Natural killer cell (primary cell): Measurements from ENCODE around the gene PRKCQ. TPM values are rescaled to one million over a fixed set of nuclear protein-coding genes. Genes with fewer than 3 reads are reported as not detected.
A peak's percentile ranks its signal among the peaks of the same experiment; 100 is the strongest.

Source experiments
- ATAC-seq, 3 donors: fragments of 150-1000 bp in 2 of 3; fragments of 200-7000 bp in 1 of 3; cut with Tn5 transposase; 1 replicate in 1 of 3; 2 replicates in 2 of 3; pipeline ENCODE4 v1.10.0; 2021; ENCODE audit warnings: mild to moderate bottlenecking in 2 of 3, moderate library complexity in 2 of 3
- DNase-seq, 2 donors: peaks; one replicate each; pipeline versions ENCODE4 v3.0.0 to v3.0.0-alpha.2; 2013 to 2021; ENCODE audit warnings: mixed read lengths in 1 of 2
- H3K27ac ChIP-seq: one replicate; pipeline ENCODE4 v1.5.1; 2013; ENCODE audit warnings: mild to moderate bottlenecking, low read length
- H3K27me3 ChIP-seq: one replicate; pipeline ENCODE4 v1.6.1; 2013; ENCODE audit warnings: low read length; ENCODE audit not compliant: control insufficient read depth, insufficient read depth
- H3K36me3 ChIP-seq: one replicate; pipeline ENCODE4 v1.6.1; 2013; ENCODE audit warnings: low read length; ENCODE audit not compliant: control insufficient read depth, insufficient read depth
- H3K4me1 ChIP-seq: one replicate; pipeline ENCODE4 v1.6.1; 2013; ENCODE audit warnings: low read length; ENCODE audit not compliant: control insufficient read depth, insufficient read depth
- H3K4me3 ChIP-seq: one replicate; pipeline ENCODE4 v1.5.1; 2013; ENCODE audit warnings: low read length
- H3K9me3 ChIP-seq: one replicate; pipeline ENCODE4 v1.6.1; 2013; ENCODE audit warnings: low read length; ENCODE audit not compliant: control insufficient read depth, insufficient read depth
- H3K27ac Mint-ChIP-seq, 2 donors: one replicate each; pipeline ENCODE4 v1.8.0; 2022; ENCODE audit warnings: mild to moderate bottlenecking in 2 of 2, mixed read lengths in 2 of 2, moderate library complexity in 1 of 2
- H3K27me3 Mint-ChIP-seq, 2 donors: one replicate each; pipeline ENCODE4 v1.8.0; 2022; ENCODE audit warnings: low read depth in 2 of 2, mixed read lengths in 2 of 2
- H3K36me3 Mint-ChIP-seq: one replicate; pipeline ENCODE4 v1.8.0; 2022; ENCODE audit warnings: mixed read lengths
- H3K4me1 Mint-ChIP-seq, 2 donors: one replicate each; pipeline ENCODE4 v1.8.0; 2022; ENCODE audit warnings: mixed read lengths in 2 of 2
- H3K4me3 Mint-ChIP-seq: one replicate; pipeline ENCODE4 v1.8.0; 2022; ENCODE audit warnings: mild to moderate bottlenecking, moderate library complexity, mixed read lengths
- H3K9me3 Mint-ChIP-seq, 2 donors: one replicate each; pipeline ENCODE4 v1.8.0; 2022; ENCODE audit warnings: mixed read lengths in 2 of 2
- WGBS: methylation state at CpG from one replicate; pipeline ENCODE4 v1.1.7; 2013; ENCODE audit warnings: missing lambda C conversion rate; ENCODE audit not compliant: insufficient coverage; 5-methylcytosine and 5-hydroxymethylcytosine counted together
- intact Hi-C: fragments of 100-400 bp; cut with micrococcal nuclease; formaldehyde crosslinking; loops from one replicate; pipeline ENCODE4 v1.14.2; 2022
- total RNA-seq, 4 donors: library from RNA; stranded (reverse); fragments of 120-200 nt in 1 of 4; gene quantifications; one replicate each; pipeline versions ENCODE4 v1.2.3 to v1.2.4, GENCODE V29; 2013 to 2022
- TF ChIP-seq, protein P1 (sequence below): fragments of 200-600 bp; IDR thresholded peaks from one replicate; pipeline ENCODE4 v1.8.0; 2022; ENCODE audit warnings: antibody characterized with exemption

Gene PRKCQ
- total RNA-seq, 3 donors from 2014 or later (not counting 1 experiment from before 2014, with no cell fraction given), result 46.5 to 69.5 (median 61.3) TPM

DNA sequence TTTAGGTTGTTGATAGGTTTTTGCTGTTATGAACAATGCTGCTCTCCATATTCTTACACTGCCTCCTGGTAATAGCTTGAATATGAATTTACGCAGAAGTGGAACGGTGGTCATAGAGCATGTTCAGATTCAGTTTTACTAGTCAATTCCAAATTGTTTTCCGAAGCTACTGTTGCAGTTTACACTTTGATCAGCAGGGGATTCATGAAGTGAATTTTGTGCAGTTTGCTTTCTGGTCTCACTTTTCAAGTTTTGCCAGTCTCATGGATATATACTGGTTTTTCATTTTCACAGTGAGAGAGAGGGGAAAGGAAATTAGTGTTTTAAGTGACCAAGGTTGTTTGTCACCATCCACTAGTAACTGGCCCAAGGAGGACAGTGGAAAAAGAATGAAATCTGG, 171.3 kb downstream of the PRKCQ start:
- ATAC-seq, result no peak
- TF ChIP-seq, protein P1, sequence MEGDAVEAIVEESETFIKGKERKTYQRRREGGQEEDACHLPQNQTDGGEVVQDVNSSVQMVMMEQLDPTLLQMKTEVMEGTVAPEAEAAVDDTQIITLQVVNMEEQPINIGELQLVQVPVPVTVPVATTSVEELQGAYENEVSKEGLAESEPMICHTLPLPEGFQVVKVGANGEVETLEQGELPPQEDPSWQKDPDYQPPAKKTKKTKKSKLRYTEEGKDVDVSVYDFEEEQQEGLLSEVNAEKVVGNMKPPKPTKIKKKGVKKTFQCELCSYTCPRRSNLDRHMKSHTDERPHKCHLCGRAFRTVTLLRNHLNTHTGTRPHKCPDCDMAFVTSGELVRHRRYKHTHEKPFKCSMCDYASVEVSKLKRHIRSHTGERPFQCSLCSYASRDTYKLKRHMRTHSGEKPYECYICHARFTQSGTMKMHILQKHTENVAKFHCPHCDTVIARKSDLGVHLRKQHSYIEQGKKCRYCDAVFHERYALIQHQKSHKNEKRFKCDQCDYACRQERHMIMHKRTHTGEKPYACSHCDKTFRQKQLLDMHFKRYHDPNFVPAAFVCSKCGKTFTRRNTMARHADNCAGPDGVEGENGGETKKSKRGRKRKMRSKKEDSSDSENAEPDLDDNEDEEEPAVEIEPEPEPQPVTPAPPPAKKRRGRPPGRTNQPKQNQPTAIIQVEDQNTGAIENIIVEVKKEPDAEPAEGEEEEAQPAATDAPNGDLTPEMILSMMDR, result no peak
- no peaks in the 10 kb centered on the region for H3K36me3 Mint-ChIP-seq
- intact Hi-C loops, result no loop called here
- no peaks in the 10 kb centered on the region for H3K36me3 ChIP-seq
- 96% methylated on average over 3 of the region's 3 CpGs for WGBS
- no peak overlapping the region for H3K27ac ChIP-seq
- no peak for DNase-seq
- peaks cover 8% of the 10 kb centered on the region for H3K4me1 ChIP-seq
- no peaks in the 10 kb centered on the region for H3K27me3 ChIP-seq
- H3K9me3 Mint-ChIP-seq, result no peaks in the 10 kb centered on the region
- H3K9me3 ChIP-seq, result no peaks in the 10 kb centered on the region
- peaks cover 18 to 25% of the 10 kb centered on the region in 2 donors for H3K4me1 Mint-ChIP-seq
- H3K4me3 ChIP-seq, result no peak overlapping the region
- H3K27me3 Mint-ChIP-seq, result peaks cover 0 to 5% of the 10 kb centered on the region in 2 donors
- peak overlapping the region; percentile 52 to 87 for H3K27ac Mint-ChIP-seq
- H3K4me3 Mint-ChIP-seq, result peak overlapping the region; percentile 25

DNA sequence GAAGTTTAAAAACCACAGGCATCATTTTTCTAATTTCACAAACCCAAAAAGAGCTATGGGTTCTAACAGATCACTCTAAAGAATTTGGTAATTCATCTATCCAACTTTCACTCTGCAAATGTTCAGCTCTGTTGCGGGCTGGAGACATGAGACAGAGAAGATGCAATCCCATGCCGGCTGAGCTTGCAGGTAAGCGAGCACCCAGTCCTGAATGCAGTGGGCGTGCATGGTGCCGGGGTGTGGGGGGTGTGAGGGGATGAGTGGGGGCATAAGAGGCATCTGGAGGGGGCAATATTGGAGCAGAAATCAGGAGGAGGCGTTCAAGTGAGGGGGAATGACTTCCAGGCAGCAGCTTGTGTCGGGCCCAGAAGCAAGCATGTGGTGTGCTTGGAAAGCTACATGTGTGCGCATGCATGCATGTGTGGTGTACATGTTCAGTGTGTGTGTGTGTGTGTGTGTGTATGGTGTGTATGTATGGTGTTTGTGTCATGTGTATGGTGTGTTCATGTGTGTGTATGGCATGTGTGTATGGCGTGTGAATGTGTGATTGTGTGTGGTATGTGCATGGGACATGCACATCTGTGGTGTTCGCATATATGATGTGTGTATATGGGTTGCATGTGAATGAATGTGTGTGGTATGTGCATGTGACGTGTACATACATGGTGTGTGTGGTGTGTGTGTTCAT, 172.9 kb downstream of the PRKCQ start:
- Mint-ChIP-seq H3K27ac (peak overlapping the region in 1 of 2 donors; percentile 57), H3K36me3 (no peaks in the 10 kb centered on the region), H3K9me3 (no peaks in the 10 kb centered on the region), H3K27me3 (peaks cover 0 to 7% of the 10 kb centered on the region in 2 donors), H3K4me1 (peaks cover 18 to 25% of the 10 kb centered on the region in 2 donors), H3K4me3 (no peak overlapping the region)
- TF ChIP-seq, protein P1, result no peak
- Histone ChIP-seq H3K4me3 (no peak overlapping the region), H3K4me1 (peaks cover 8% of the 10 kb centered on the region), H3K27me3 (no peaks in the 10 kb centered on the region), H3K36me3 (no peaks in the 10 kb centered on the region), H3K27ac (no peak overlapping the region), H3K9me3 (no peaks in the 10 kb centered on the region)
- DNase-seq (no peak), ATAC-seq (no peak)
- WGBS, result 95% methylated on average over 11 of the region's 11 CpGs
- intact Hi-C loops, result no loop called here

DNA sequence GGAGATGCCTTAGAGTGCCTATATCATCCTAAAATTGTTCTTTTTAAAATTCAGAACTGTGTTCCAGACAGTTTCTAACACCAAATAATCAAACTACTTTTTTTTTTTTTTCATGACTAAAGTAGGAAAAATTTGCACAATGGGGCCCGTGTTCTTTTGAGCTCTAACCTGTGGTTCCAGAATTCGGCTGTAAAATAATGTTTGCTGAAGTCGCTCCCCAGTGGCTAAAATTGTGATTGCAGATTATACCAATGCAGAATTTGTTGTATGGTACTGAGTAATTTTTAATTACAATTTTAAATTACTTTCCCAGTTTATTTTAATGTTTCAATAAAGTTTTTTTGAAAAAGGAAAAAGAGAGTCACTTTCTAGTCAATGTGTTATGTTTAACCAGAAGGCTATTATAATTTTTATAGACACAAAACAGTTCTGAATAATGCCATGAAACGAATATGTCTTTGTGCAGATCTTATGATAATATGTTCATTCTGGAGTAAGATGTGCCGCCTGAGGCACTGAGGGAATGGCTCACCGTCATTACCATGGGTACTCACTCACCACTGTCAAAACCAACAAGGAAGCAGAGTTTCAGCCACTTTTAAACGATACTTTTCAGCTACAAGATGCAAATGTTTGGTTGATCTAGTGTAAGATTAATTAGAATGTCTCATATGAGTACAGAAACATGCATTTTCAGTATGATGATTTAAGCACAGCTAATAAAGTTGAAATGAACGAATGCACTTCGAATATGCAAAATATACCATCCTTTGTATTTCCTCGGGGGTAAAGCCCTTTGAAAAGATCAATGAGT, 173.6 kb downstream of the PRKCQ start:
- Mint-ChIP-seq H3K4me3 (no peak overlapping the region), H3K27ac (no peak overlapping the region)

More for the DNA sequence above, 173.6 kb downstream of the PRKCQ start:
- TF ChIP-seq, protein P1, result peak; percentile 51
- no peaks in the 10 kb centered on the region for H3K9me3 ChIP-seq
- H3K27me3 Mint-ChIP-seq, result peaks cover 5 to 13% of the 10 kb centered on the region in 2 donors
- 60% methylated on average over 8 of the region's 10 CpGs for WGBS
- H3K9me3 Mint-ChIP-seq, result no peaks in the 10 kb centered on the region
- H3K36me3 ChIP-seq, result no peaks in the 10 kb centered on the region
- no peak overlapping the region for H3K27ac ChIP-seq
- no peak overlapping the region for H3K4me3 ChIP-seq
- H3K36me3 Mint-ChIP-seq, result no peaks in the 10 kb centered on the region
- no peak for ATAC-seq
- intact Hi-C loops, result no loop called here
- peaks cover 25 to 33% of the 10 kb centered on the region in 2 donors for H3K4me1 Mint-ChIP-seq
- DNase-seq, result peak in 1 of 2 donors; percentile 60
- no peaks in the 10 kb centered on the region for H3K27me3 ChIP-seq
- peaks cover 12% of the 10 kb centered on the region for H3K4me1 ChIP-seq
